GM06990 (cell line): Measurements from ENCODE around the gene GLT8D2.

Experiments
- DNase-seq: peaks from one replicate; pipeline ENCODE4 v3.0.0-alpha.2; 2011; ENCODE audit not compliant: insufficient read length; ENCODE audit errors: extremely low read depth
- H3K27me3 ChIP-seq: replicated peaks from 2 replicates; pipeline ENCODE4 v1.6.0; 2011; ENCODE audit warnings: low read length; ENCODE audit not compliant: control insufficient read depth, insufficient read depth
- H3K36me3 ChIP-seq: 2 replicates; pipeline ENCODE4 v1.5.1; 2011; ENCODE audit warnings: low read length; ENCODE audit not compliant: control insufficient read depth, insufficient read depth
- H3K4me3 ChIP-seq: replicated peaks from 2 replicates; pipeline ENCODE4 v1.5.1; 2011; ENCODE audit warnings: low read depth, mild to moderate bottlenecking, control low read depth, low read length
- CTCF ChIP-seq: IDR thresholded peaks from 2 replicates; pipeline ENCODE4 v1.5.1; 2011; ENCODE audit warnings: low read length, control low read depth, mild to moderate bottlenecking, inconsistent platforms; ENCODE audit not compliant: insufficient read depth, poor library complexity, severe bottlenecking

The GLT8D2 gene

GRCh38 chr12:103975368-103975767, 74.6 kb downstream of the GLT8D2 start:
- no peaks in the 10 kb centered on the region for H3K27me3 ChIP-seq
- DNase-seq = no peak
- TF ChIP-seq CTCF = no peak
- no peak overlapping the region for H3K4me3 ChIP-seq
- H3K36me3 ChIP-seq = peaks cover 12% of the 10 kb centered on the region

GRCh38 chr12:103973909-103974308, 76.1 kb downstream of the GLT8D2 start:
- DNase-seq = no peak
- Histone ChIP-seq H3K4me3 (no peak overlapping the region), H3K27me3 (no peaks in the 10 kb centered on the region), H3K36me3 (peaks cover 13% of the 10 kb centered on the region)
- TF ChIP-seq CTCF = no peak

GRCh38 chr12:103969391-103969790, 80.6 kb downstream of the GLT8D2 start:
- Histone ChIP-seq H3K4me3 (no peak overlapping the region), H3K27me3 (no peaks in the 10 kb centered on the region), H3K36me3 (peaks cover 3% of the 10 kb centered on the region)
- no peak for DNase-seq
- no peak for TF ChIP-seq CTCF

- Histone ChIP-seq H3K36me3 (peaks cover 3% of the 10 kb centered on the region), H3K4me3 (peak overlapping the region; percentile 77), H3K27me3 (no peaks in the 10 kb centered on the region)
- no peak for TF ChIP-seq CTCF
- DNase-seq = no peak
Measured at GRCh38 chr12:103966736-103967135, 83.3 kb downstream of the GLT8D2 start.

- Histone ChIP-seq H3K36me3 (peaks cover 3% of the 10 kb centered on the region), H3K4me3 (peak within 1 kb of the TSS; percentile 77), H3K27me3 (no peaks in the 10 kb centered on the region)
- TF ChIP-seq CTCF = peak; percentile 10
- peak; percentile 95 for DNase-seq
Measured at GRCh38 chr12:103965590-103966504, 84.1 kb downstream of the GLT8D2 start, which contains the start of gene TDG. TDG (plus strand) TSS chr12:103965872; CDS start chr12:103966038, 166 bp downstream.
